ENCODE measurements around the gene VRK1.

DNA sequence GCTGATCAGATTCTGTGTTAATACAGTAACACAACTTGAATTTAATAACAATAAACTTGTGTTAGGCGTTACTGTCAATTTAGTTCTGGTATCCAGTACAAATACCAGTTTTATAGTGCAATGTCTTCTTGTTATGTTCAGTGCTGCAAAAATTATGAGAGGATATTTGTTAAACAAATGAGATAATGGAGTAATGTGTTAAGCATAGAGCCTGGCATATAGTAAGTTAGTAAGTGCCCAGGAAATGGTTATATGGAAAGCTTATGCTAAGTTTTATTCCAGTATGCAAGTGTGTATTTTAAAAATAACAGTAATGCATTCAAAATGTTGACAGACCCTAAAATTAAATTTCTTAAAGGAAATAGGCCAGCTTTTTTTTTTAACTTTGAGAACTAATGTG lies 1.8 kb downstream of the VRK1 start:
- TF ChIP-seq POLR2A (IDR thresholded peaks at IDR 0.05) (no peak), POLR2AphosphoS5 (IDR thresholded peaks at IDR 0.05) (no peak), EP300 (IDR thresholded peaks at IDR 0.05) (no peak)
- TF ChIP-seq, protein P1, sequence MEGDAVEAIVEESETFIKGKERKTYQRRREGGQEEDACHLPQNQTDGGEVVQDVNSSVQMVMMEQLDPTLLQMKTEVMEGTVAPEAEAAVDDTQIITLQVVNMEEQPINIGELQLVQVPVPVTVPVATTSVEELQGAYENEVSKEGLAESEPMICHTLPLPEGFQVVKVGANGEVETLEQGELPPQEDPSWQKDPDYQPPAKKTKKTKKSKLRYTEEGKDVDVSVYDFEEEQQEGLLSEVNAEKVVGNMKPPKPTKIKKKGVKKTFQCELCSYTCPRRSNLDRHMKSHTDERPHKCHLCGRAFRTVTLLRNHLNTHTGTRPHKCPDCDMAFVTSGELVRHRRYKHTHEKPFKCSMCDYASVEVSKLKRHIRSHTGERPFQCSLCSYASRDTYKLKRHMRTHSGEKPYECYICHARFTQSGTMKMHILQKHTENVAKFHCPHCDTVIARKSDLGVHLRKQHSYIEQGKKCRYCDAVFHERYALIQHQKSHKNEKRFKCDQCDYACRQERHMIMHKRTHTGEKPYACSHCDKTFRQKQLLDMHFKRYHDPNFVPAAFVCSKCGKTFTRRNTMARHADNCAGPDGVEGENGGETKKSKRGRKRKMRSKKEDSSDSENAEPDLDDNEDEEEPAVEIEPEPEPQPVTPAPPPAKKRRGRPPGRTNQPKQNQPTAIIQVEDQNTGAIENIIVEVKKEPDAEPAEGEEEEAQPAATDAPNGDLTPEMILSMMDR (IDR thresholded peaks at IDR 0.05) = no peak

Measured in suprapubic skin (tissue), 4 donors.